ENCODE data around the gene ART1. TPM values are rescaled to one million over a fixed set of nuclear protein-coding genes. Genes with fewer than 3 reads are reported as not detected.

The ART1 gene
- total RNA-seq, 1 experiment from 2014 or later: not detected

GRCh38 chr11:3686751-3687150, 41.8 kb downstream of the ART1 start:
- Histone ChIP-seq H2BK15ac (ENCODE audit: low read depth, low read length) (no peak overlapping the region), H3K18ac (ENCODE audit: insufficient read length, low read depth, low read length) (no peak overlapping the region), H3K4me1 (ENCODE audit: insufficient read depth, low read length) (no peaks in the 10 kb centered on the region), H3K23me2 (ENCODE audit: insufficient read length, low read depth, low read length, poor library complexity, severe bottlenecking) (no peaks in the 10 kb centered on the region), H4K20me1 (ENCODE audit: control insufficient read depth, insufficient read depth, insufficient read length) (no peaks in the 10 kb centered on the region), H2BK20ac (ENCODE audit: low read depth, low read length, poor library complexity, severe bottlenecking) (no peak overlapping the region), H3K79me2 (ENCODE audit: insufficient read depth, low read length) (no peaks in the 10 kb centered on the region), H3K27ac (ENCODE audit: insufficient read length, low read depth, low read length) (no peak overlapping the region), H2BK5ac (ENCODE audit: insufficient read length, low read length) (no peak overlapping the region), H4K91ac (ENCODE audit: insufficient read length, low read depth, low read length) (no peak overlapping the region), H3K79me1 (ENCODE audit: insufficient read depth, low read depth, low read length, poor library complexity, severe bottlenecking) (no peaks in the 10 kb centered on the region), H4K8ac (replicated peaks; ENCODE audit: insufficient read length, low read depth, low read length) (no peak overlapping the region), H3K4me2 (ENCODE audit: insufficient read depth, insufficient read length, low read length) (no peak overlapping the region), H3K9ac (ENCODE audit: extremely low read depth, insufficient read length, low read length) (no peak overlapping the region), H2BK12ac (ENCODE audit: insufficient read length, low read depth, low read length) (no peak overlapping the region), H3K23ac (ENCODE audit: insufficient read length, low read depth, low read length) (no peak overlapping the region), H2AK5ac (ENCODE audit: insufficient read length, low read length) (no peak overlapping the region), H3K56ac (ENCODE audit: insufficient read length, low read depth, low read length) (no peak overlapping the region), H3K4ac (ENCODE audit: low read depth, low read length) (no peak overlapping the region), H3K27me3 (ENCODE audit: insufficient read depth, low read length) (no peaks in the 10 kb centered on the region), H2BK120ac (ENCODE audit: low read depth, low read length, poor library complexity, severe bottlenecking) (no peak overlapping the region), H4K5ac (ENCODE audit: insufficient read length, low read depth, low read length) (no peak overlapping the region), H3T11ph (ENCODE audit: low read length) (no peak overlapping the region), H3K9me3 (ENCODE audit: control insufficient read depth, low read depth, low read length) (no peaks in the 10 kb centered on the region), H2AFZ (ENCODE audit: low read length) (no peak overlapping the region), H3K14ac (ENCODE audit: insufficient read depth, low read length) (no peak overlapping the region)
- H3K36me3 Mint-ChIP-seq (ENCODE audit: insufficient read depth in 1 of 3, low read depth in 3 of 3): peaks cover 40 to 87% (median 74%) of the 10 kb centered on the region in 3 experiments
- no peaks in the 10 kb centered on the region for H3K27me3 Mint-ChIP-seq (ENCODE audit: low read depth)
- H3K4me1 Mint-ChIP-seq: no peaks in the 10 kb centered on the region
- H3K9me3 Mint-ChIP-seq: no peaks in the 10 kb centered on the region
- no peak overlapping the region for H3K4me3 Mint-ChIP-seq
- no peak for TF ChIP-seq CTCF (conservative IDR thresholded peaks at IDR 0.05)
- H3K27ac Mint-ChIP-seq: no peak overlapping the region
- no peak for DNase-seq
- no CpG with 5 or more reads among the region's 4 CpGs for WGBS (ENCODE audit: extremely low coverage, insufficient read length, low lambda C conversion rate)
